ENCODE data around the gene RNF38.
"Not testable (repeated sequence)": the region's sequence is repeated elsewhere in the genome, so short reads cannot be mapped to it uniquely, and the experiment has no call there.

The RNF38 gene

DNA sequence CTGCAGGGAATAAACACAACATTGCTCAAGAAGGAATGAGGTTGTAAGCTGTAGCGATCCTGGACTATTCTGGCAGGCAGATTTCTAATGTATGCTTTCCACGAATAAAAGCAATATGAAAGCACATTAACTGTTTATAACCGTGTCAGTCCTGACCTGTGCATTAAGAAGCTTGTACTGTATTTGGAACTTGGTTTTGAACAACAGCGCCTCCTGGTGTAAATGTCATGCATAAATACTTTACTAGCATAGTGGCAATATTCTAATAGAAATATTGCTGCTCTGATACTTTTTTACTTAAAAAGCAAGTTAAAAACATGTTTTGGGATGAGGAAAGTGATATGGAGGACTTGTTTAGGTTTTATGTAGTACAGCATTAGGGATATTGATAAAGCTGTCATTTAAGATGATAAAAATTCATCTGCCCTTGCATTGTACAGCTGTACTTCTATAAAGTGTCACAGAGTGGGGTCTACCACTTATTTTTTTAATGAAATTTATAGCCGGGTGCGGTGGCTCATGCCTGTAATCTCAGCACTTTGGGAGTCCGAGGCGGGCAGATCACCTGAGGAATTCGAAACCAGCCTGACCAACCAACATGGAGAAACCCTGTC, 71.2 kb downstream of the RNF38 start:
- H3K9me3 Mint-ChIP-seq: no peaks in the 10 kb centered on the region
- H3K4me1 Mint-ChIP-seq: peaks cover 2% of the 10 kb centered on the region
- no peaks in the 10 kb centered on the region for H3K27me3 Mint-ChIP-seq
- H3K27ac Mint-ChIP-seq: no peak overlapping the region
- no peaks in the 10 kb centered on the region for H3K36me3 Mint-ChIP-seq (ENCODE audit: low read depth)
- ATAC-seq (peak; percentile 52), DNase-seq (peak; percentile 36)
- H3K4me3 Mint-ChIP-seq: no peak overlapping the region

DNA sequence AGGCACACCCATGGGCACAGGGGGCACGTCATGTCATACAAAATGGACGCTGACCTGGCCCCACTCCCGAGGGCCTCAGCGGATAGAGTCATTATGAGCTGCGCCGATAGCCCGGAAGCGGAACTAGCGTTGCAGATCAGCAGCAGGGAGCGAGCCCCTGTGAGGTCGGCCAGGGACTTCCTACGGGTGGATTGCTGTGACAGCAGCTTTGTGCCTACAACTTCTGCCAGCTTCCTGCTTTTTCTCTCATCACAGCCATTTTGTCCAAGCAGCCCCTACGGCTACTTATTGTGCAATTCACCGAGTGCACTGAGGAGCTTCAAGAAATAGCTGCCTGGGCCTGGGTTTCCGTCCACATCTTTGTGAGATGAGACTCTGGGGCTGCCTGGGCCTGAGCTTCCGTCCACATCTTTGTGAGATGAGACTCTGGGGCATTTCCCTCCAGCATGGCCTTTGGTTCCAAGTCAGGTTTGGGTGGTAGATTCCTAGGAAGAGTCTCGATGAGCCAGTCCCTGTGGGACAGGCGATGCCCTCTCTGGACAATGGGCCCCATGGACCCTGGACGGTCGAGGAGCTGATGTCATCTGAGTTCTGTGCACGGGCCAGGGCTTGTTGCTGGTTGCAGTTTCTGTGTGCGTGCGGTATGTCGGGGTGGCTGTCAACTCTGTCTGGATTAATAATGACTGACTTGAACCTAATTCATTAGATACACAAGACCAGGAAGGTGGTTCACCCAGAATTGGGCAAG, 74.8 kb downstream of the RNF38 start:
- H3K27me3 Mint-ChIP-seq: no peaks in the 10 kb centered on the region
- ATAC-seq: no peak
- H3K27ac Mint-ChIP-seq: no peak overlapping the region
- no peaks in the 10 kb centered on the region for H3K36me3 Mint-ChIP-seq (ENCODE audit: low read depth)
- no peak overlapping the region for H3K4me3 Mint-ChIP-seq
- peaks cover 2% of the 10 kb centered on the region for H3K4me1 Mint-ChIP-seq
- H3K9me3 Mint-ChIP-seq: no peaks in the 10 kb centered on the region
- DNase-seq: no peak

DNA sequence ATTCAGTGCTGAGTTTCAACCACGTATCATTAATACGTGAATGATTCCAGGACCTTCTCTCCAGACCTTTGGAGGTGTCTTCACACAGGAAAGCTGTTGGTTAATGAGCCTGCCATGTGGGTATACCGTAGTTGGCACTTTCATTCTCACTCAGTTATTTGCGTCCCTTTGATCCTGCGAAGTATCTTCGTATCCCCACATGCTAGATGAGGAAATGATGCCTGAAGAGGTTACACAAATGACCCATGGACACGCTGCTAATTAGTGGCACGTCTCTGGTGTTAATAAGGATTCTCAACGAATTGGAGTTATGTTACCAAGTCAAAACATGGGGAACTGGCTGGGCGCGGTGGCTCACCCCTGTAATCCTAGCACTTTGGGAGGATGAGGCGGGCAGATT, 76.1 kb downstream of the RNF38 start:
- no peak for ATAC-seq
- Mint-ChIP-seq H3K36me3 (ENCODE audit: low read depth) (no peaks in the 10 kb centered on the region), H3K27me3 (no peaks in the 10 kb centered on the region), H3K4me1 (peaks cover 2% of the 10 kb centered on the region), H3K9me3 (no peaks in the 10 kb centered on the region), H3K4me3 (no peak overlapping the region), H3K27ac (no peak overlapping the region)
- DNase-seq: no peak

DNA sequence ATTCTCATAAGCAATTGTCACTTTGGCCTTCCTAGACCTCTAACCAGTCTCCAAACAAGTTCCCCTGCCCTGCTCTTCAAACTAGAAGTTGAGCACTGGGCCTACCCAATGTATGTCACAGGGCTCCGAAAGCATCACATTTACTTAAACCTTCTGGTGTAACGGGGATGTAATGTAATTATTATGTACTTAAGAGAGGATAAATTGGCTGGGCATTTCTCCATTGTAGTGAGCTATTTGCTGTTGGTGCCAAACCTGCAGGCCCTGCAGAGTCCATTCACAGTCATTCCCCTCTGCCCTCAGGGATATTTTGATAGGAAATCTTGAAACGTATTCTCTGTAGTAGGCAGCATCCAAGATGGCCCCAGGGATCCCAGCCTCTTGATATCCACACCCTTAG, 77.6 kb downstream of the RNF38 start:
- no peak for DNase-seq
- no peak for ATAC-seq

DNA sequence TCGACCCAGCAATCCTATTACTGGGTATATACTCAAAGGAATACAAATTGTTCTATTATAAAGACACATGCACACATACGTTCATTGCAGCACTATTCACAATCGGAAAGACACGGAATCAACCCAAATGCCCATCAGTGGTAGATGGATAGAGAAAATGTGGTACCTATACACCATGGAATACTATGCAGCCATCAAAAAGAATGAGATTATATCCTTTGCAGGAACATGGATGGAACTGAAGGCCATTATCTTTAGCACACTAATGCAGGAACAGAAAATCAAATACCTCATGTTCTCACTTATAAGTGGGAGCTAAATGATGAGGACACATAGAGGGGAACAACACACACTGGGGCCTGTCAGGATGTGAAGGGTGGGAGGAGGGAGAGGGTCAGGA, 78.2 kb downstream of the RNF38 start:
- ATAC-seq; H3K36me3 Mint-ChIP-seq (ENCODE audit: low read depth); H3K4me3 Mint-ChIP-seq; H3K27me3 Mint-ChIP-seq; H3K4me1 Mint-ChIP-seq; H3K9me3 Mint-ChIP-seq; H3K27ac Mint-ChIP-seq; DNase-seq: not testable (repeated sequence)

More for the DNA sequence above, 77.6 kb downstream of the RNF38 start:
- Mint-ChIP-seq H3K27ac (no peak overlapping the region), H3K9me3 (no peaks in the 10 kb centered on the region), H3K4me3 (no peak overlapping the region), H3K4me1 (no peaks in the 10 kb centered on the region), H3K27me3 (peaks cover 2% of the 10 kb centered on the region), H3K36me3 (ENCODE audit: low read depth) (no peaks in the 10 kb centered on the region)

DNA sequence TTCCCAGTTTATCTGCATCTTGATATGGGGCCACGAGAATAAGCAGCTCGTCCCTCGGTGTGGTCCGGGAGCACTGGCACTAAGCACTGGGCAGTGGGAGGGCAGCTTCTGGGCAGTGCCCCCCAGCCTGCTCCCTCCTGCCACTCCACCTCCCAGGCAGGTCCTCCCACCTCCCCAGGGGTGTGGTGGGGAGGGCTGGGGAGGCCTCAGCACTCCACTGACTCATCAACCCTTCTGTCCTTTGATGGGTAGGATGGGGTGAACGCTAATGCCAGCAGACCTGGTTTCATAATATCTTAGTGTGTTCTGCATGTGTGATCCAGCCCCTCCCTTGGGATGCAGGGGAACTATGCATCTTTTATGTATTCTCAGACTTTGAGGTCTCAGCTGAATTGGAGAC, 79.6 kb downstream of the RNF38 start:
- H3K9me3 Mint-ChIP-seq: no peaks in the 10 kb centered on the region
- peaks cover 2% of the 10 kb centered on the region for H3K27me3 Mint-ChIP-seq
- no peak overlapping the region for H3K4me3 Mint-ChIP-seq
- H3K27ac Mint-ChIP-seq: no peak overlapping the region
- H3K4me1 Mint-ChIP-seq: no peaks in the 10 kb centered on the region
- DNase-seq (no peak), ATAC-seq (no peak)
- no peaks in the 10 kb centered on the region for H3K36me3 Mint-ChIP-seq (ENCODE audit: low read depth)

DNA sequence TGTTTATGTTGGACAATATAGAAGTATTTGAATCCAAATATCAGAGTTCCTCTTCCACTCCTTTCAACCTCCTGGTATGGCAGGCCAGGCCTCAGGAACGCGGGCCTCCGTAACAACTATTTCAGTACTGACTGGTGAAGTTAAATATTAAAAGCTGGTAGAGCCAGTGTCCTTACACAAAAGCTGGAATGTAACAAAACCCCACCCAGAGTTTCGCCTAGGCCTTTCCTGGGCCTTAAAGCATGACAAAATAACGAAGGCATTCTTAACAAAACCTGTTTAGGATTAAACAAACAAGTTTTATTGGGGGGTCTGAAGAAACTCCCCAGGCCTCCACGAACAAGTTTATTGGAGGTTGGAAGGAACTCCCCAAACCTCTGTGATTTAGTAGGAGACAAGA, 80.3 kb downstream of the RNF38 start:
- no peak for ATAC-seq
- Mint-ChIP-seq H3K36me3 (ENCODE audit: low read depth) (no peaks in the 10 kb centered on the region), H3K9me3 (no peaks in the 10 kb centered on the region), H3K4me1 (no peaks in the 10 kb centered on the region), H3K4me3 (no peak overlapping the region), H3K27me3 (peaks cover 2% of the 10 kb centered on the region), H3K27ac (no peak overlapping the region)
- DNase-seq: no peak

DNA sequence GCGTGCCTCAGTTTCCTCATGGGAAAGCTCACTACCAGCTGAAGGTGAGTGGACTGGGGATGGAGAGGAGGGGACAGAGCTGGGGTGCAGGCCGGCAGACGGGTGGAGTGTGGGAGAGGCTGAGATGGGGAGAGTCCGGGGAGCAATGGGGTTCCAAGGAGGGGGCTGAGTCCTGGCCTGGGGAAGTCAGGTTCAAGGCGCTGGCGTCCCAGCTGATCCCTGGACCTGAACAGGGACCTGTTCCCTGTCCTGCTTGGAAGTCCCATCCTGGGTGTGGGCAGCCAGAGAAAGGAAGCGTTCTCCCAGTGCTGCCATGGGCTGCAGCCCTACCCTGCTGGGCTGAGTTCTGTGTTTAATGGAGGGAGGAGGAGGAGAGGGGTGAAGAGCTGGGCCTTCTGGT, 80.9 kb downstream of the RNF38 start:
- DNase-seq: no peak
- ATAC-seq: no peak
- Mint-ChIP-seq H3K4me3 (no peak overlapping the region), H3K4me1 (no peaks in the 10 kb centered on the region), H3K27me3 (peaks cover 2% of the 10 kb centered on the region), H3K36me3 (ENCODE audit: low read depth) (no peaks in the 10 kb centered on the region), H3K27ac (no peak overlapping the region), H3K9me3 (no peaks in the 10 kb centered on the region)

DNA sequence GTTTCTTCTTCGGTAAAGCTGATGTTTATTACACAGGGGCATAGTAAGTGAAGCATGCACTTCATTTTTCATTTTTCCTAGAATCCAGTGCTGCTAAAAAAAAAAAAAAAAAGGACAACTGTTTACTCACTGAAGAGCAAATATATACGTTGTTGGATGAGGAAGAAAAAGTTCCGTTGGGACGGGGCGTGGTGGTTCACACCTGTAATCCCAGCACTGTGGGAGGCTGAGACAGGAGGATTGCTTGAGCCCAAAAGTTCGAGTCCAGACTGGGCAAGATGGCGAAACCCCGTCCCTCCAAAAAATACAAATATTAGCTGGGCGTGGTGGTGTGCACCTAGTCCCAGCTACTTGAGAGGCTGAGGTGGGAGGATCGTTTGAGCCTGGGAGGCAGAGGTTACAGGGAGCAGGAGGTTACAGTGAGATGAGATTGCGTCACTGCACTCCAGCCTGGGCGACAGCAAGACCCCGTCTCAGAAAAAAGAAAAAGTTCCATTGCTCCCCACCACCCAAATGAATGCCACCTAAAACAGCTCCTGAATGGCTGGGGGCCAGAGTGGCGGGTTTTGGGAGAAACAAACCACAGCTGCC, 81.8 kb downstream of the RNF38 start:
- Mint-ChIP-seq H3K4me3 (no peak overlapping the region), H3K36me3 (ENCODE audit: low read depth) (no peaks in the 10 kb centered on the region), H3K4me1 (no peaks in the 10 kb centered on the region), H3K9me3 (no peaks in the 10 kb centered on the region), H3K27ac (no peak overlapping the region), H3K27me3 (peaks cover 2% of the 10 kb centered on the region)
- no peak for ATAC-seq
- DNase-seq: no peak

DNA sequence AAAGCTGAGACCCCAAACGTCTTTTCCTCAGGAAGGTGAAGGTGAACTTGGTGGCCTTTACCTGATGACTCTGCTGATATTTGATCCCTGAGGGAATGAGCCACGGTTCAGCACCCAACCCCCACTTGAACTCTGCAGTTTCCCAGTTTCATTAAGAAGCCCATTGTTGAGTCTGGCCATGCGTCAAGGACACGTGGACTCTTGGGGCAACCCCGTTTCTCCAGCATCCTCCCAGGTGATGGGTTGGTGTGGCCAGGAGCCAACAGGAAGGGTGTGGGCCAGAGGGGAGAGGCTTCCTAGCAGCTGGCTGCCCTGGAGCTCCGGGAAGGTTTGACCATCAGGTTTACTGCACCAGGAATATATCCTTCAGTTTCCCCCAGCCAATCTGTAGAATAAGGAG, 82.3 kb downstream of the RNF38 start:
- ATAC-seq (no peak), DNase-seq (no peak)
- Mint-ChIP-seq H3K9me3 (no peaks in the 10 kb centered on the region), H3K27me3 (peaks cover 2% of the 10 kb centered on the region), H3K27ac (no peak overlapping the region), H3K4me1 (no peaks in the 10 kb centered on the region), H3K4me3 (no peak overlapping the region), H3K36me3 (ENCODE audit: low read depth) (no peaks in the 10 kb centered on the region)

DNA sequence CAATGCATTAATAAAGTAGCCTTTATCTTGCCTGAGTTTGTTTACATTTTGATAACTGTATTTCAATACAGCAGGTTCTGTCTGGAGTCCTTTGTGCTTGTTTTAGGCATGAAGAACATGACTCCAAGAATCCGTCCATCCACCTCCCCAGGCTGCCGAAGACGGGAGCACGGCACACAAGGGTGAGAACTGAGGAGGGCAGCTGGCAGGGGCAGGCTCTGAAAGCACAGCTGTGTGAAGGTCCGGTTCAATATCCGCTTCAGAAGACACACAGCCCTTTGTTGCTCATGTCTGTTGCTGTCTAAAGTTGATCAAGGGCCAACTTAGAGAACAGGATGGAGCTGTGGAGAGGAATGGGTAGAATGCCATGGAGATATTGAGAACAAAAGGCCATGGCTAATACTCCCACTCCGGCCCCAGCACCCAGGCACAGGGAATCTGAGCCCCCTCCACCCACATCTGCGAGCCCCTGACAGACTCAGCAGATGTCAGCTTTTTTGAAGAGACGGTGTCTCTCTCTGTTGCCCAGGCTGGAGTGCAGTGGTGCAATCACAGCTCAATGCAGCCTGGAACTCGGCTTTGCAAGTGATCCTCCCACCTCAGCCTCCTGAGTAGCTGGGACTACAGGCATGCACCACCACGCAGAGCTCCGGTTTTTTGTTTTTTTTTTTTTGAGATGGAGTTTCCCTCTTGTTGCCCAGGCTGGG, 83.3 kb downstream of the RNF38 start:
- no peaks in the 10 kb centered on the region for H3K9me3 Mint-ChIP-seq
- ATAC-seq (no peak), DNase-seq (no peak)
- no peaks in the 10 kb centered on the region for H3K36me3 Mint-ChIP-seq (ENCODE audit: low read depth)
- no peaks in the 10 kb centered on the region for H3K4me1 Mint-ChIP-seq
- H3K27ac Mint-ChIP-seq: no peak overlapping the region
- H3K27me3 Mint-ChIP-seq: peaks cover 2% of the 10 kb centered on the region
- H3K4me3 Mint-ChIP-seq: no peak overlapping the region

DNA sequence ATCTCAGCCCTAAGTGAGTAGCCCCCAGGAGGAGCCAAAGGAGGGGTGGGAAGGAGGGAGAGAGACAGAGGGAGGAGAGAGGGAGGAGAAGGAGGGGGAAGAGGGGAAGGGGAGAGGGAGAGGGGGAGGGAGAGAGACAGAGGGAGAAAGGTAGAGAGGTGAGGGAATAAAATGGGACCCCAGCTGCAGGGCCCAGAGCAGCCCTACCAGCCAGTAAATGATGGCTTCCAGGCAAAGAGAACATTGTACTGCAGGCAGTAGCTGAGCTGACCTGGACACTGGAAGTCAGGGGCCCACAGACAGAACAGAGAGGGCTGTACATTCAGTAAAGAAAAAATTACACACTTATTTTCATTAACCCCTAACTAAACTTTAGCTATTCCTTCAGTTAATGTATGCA, 84.0 kb downstream of the RNF38 start:
- no peaks in the 10 kb centered on the region for H3K4me1 Mint-ChIP-seq
- ATAC-seq (no peak), DNase-seq (no peak)
- no peak overlapping the region for H3K4me3 Mint-ChIP-seq
- peaks cover 2% of the 10 kb centered on the region for H3K27me3 Mint-ChIP-seq
- no peak overlapping the region for H3K27ac Mint-ChIP-seq
- no peaks in the 10 kb centered on the region for H3K36me3 Mint-ChIP-seq (ENCODE audit: low read depth)
- H3K9me3 Mint-ChIP-seq: no peaks in the 10 kb centered on the region

DNA sequence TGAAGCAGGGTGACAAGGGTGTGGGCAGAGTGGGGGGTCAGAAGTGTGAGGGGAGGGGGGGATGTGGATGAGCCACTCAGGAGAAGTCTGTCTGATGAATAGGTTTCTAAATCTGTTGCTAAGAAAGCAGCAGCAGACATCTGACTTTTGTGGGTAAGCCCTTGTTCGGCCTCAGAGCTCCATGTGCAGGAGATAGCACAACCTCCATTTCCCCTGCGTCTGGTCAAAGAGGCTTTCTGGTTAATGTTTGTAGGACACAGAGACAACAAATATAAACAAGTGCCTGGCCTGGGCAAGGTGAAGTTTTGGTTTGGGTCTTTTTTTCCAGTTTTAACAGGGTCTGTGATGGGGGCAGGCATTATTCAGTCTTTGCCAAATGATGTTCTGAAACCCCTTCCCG, 84.8 kb downstream of the RNF38 start:
- H3K4me3 Mint-ChIP-seq: no peak overlapping the region
- ATAC-seq: no peak
- H3K27me3 Mint-ChIP-seq: peaks cover 2% of the 10 kb centered on the region
- no peaks in the 10 kb centered on the region for H3K4me1 Mint-ChIP-seq
- no peaks in the 10 kb centered on the region for H3K9me3 Mint-ChIP-seq
- no peak overlapping the region for H3K27ac Mint-ChIP-seq
- no peak for DNase-seq
- no peaks in the 10 kb centered on the region for H3K36me3 Mint-ChIP-seq (ENCODE audit: low read depth)

DNA sequence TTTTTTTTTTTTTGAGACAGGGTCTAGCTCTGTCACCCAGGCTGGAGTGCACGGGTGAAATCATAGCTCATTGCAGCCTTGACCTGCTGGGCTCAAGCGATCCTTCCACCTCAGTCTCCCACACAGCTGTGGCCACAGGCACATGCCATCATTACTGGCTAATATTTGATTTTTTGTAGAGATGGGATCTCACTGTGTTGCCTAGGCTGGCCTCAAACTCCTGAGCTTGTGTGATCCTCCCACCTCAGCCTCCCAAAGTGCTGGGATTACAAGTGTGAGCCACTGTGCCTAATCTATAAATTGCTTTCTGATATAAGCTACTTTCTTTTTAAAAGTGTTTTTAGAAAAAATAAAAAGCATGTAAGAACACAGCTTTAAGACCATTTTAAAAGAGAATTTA, 85.3 kb downstream of the RNF38 start:
- ATAC-seq (no peak), DNase-seq (no peak)
- peaks cover 2% of the 10 kb centered on the region for H3K27me3 Mint-ChIP-seq
- no peaks in the 10 kb centered on the region for H3K4me1 Mint-ChIP-seq
- H3K4me3 Mint-ChIP-seq: no peak overlapping the region
- H3K27ac Mint-ChIP-seq: no peak overlapping the region
- H3K36me3 Mint-ChIP-seq (ENCODE audit: low read depth): no peaks in the 10 kb centered on the region
- no peaks in the 10 kb centered on the region for H3K9me3 Mint-ChIP-seq
